GM12891 (cell line): ENCODE data around the gene ETV7.
"Not testable (repeated sequence)": the region's sequence is repeated elsewhere in the genome, so short reads cannot be mapped to it uniquely, and the experiment has no call there.

Experiments used
- DNase-seq: peaks from one replicate; pipeline ENCODE4 v3.0.0; 2011; ENCODE audit warnings: low spot score; ENCODE audit not compliant: insufficient read length
- FAIRE-seq: peaks from 2 replicates; lab custom pipeline; 2011; peaks lifted over from hg19 to GRCh38; lab: Jason Lieb, UNC
- PAX5 ChIP-seq: IDR thresholded peaks from 2 replicates; pipeline ENCODE4 v1.6.1; 2011; ENCODE audit warnings: low read length, moderate library complexity, mild to moderate bottlenecking; ENCODE audit not compliant: insufficient read depth, severe bottlenecking
- POLR2A ChIP-seq: IDR thresholded peaks from 2 replicates; pipeline ENCODE4 v1.6.1; 2011; ENCODE audit warnings: low read depth, low read length, control low read depth
- POLR2AphosphoS5 ChIP-seq: IDR thresholded peaks from 2 replicates; pipeline ENCODE4 v1.6.1; 2011; ENCODE audit warnings: low read depth, low read length, control low read depth
- POU2F2 ChIP-seq: IDR thresholded peaks from 2 replicates; pipeline ENCODE4 v1.6.1; 2011; ENCODE audit warnings: low read depth, mild to moderate bottlenecking, control low read depth, low read length, moderate library complexity
- SPI1 ChIP-seq: IDR thresholded peaks from 2 replicates; pipeline ENCODE4 v1.6.1; 2011; ENCODE audit warnings: low read depth, low read length, control low read depth
- TAF1 ChIP-seq: IDR thresholded peaks from 2 replicates; pipeline ENCODE4 v1.6.1; 2011; ENCODE audit warnings: low read depth, low read length, control low read depth

The ETV7 gene

DNA sequence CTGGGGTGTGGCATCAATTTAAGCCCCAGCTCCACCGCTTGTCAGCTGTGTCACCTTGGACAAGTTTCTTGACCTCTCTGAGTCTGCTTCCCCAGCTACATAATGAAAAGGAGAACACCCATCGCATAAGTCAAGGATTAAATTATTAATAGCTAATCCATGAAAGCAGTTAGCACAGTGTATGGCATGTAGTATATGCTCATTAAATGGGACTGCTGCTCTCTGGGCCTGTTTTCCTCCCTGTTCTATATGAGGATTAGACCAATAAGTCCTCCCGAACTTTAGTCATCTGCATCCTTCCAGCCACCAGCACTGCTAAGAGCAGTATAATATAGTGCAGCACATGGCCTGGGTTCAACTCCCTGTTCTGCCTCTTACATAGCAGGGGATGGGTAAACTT is 19.7 kb downstream of the ETV7 start:
- no peak for FAIRE-seq
- no peak for DNase-seq
- TF ChIP-seq POLR2AphosphoS5 (no peak), PAX5 (no peak), POU2F2 (no peak), POLR2A (no peak), SPI1 (no peak), TAF1 (no peak)

DNA sequence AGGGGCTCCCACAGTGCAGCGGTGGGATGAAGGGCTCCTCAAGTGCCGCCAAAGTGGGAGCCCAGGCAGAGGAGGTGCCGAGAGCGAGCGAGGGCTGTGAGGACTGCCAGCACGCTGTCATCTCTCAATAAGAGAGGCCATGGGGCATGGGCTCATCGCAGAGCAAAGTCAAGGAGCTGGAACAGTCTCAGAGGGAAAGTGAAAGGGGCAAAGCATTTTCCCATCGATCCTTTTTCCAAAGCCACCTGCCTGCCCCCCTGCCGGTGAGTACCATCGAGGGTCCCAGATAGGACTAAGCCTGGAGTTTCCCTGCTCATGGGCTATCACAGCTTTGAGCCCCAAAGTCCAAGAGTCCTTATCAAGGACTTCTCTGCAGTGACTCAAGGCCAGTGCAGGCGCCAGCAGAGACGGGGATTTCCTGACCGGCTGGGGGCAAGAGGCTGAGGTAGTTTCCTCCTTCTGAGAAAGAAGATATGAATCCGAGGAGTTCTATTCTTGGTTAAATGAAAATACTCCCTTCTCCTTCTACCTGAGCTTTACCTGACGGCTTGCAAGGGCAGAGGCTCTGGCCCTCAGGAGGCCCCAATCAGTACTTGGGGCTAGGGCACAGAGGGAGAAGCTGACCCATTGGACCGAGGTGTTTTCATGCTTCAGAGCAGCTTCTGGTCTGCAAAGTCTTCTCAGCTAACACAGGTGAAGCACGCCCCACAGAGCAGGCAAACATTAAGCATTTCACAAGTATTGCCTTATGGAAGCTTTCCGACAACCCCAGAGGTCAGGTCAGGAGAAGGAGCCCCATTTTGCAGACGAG is 22.6 kb downstream of the ETV7 start:
- FAIRE-seq = peak; percentile 5
- DNase-seq = peak; percentile 54
- no peak for TF ChIP-seq PAX5
- TF ChIP-seq SPI1 = no peak
- TF ChIP-seq POLR2AphosphoS5 = no peak
- no peak for TF ChIP-seq POLR2A
- no peak for TF ChIP-seq POU2F2
- TF ChIP-seq TAF1 = no peak

DNA sequence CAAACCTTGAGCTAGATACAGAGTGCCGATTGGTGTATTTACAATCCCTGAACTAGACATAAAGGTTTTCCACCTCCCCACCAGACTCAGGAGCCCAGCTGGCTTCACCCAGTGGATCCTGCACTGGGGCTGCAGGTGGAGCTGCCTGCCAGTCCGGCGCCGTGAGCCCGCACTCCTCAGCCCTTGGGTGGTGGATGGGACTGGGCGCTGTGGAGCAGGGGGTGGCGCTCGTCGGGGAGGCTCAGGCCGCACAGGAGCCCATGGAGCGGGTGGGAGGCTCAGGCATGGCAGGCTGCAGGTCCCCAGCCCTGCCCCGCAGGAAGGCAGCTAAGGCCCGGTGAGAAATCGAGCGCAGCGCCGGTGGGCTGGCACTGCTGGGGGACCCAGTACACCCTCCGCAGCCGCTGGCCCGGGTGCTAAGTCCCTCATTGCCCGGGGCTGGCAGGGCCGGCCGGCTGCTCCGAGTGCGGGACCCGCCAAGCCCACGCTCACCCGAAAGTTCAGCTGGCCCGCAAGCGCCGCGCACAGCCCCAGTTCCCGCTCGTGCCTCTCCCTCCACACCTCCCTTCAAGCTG is 23.3 kb downstream of the ETV7 start:
- not testable (repeated sequence) for FAIRE-seq, DNase-seq

DNA sequence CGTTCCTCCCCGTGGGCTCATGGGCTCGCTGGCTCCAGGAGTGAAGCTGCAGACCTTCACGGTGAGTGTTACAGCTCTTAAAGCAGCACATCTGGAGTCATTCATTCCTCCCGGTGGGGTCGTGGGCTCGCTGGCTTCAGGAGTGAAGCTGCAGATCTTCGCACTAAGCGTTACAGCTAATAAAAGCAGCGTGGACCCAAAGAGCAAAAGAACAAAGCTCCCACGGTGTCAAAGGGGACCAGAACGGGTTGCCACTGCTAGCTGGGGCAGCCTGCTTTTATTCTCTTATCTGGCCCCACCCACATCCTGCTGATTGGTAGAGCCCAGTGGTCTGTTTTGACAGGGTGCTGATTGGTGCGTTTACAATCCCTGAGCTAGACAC is 24.1 kb downstream of the ETV7 start:
- not testable (repeated sequence) for FAIRE-seq, DNase-seq

DNA sequence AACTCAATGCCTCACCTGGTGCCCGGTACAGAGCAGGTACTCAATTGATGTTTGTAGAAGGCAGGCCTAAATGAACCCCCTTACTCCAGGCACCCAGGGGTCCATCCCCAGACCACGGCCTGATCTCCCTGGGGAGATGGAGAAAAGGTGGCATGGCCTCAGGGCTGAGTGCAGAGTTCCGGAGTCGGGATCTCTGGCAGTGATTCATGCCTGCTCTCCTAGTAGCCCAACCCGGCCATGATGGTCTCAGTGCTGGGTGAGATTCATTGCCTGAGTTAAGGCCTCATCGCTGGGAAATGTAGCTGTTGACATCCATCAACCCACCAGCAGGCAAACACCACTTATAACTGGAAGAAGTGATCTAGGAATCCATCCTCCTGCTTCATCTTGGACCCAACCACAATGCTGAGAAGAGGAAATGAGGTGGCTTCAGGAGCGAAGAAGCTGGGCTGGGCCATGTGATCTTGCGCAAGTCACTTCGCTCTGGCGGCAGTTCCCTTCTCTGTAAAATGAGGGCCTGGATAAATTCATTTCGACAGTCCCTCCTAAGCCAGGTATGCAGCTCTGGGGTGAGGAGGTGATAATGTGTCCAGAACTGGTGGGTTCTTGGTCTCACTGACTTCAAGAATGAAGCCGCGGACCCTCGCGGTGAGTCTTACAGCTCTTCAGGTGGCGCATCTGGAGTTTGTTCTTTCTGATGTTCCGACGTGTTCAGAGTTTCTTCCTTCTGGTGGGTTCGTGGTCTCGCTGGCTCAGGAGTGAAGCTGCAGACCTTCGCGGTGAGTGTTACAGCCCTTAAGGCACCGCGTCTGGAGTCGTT is 24.7 kb downstream of the ETV7 start:
- TF ChIP-seq TAF1 (no peak), POLR2AphosphoS5 (no peak), POLR2A (no peak), POU2F2 (no peak), PAX5 (no peak), SPI1 (no peak)
- no peak for DNase-seq
- FAIRE-seq = no peak

DNA sequence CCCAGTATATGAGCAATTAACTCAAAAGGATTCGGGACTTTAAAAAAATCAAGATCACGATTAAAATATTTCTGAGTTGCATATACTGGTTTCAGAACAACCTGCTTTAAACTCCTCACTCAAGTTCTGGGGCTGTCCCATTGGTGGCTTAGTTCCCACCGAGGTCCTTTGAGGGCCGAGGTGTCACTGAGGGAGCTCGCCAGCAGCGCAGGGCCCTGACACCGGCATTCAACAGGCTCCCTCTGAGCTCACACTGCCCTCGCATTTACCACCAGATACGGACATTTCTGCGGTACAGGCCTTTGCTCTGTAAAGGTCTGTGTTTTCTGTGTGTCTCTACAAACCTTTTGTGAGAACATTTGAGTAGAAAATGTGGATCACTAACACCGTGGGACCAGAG is 26.4 kb downstream of the ETV7 start:
- no peak for TF ChIP-seq POLR2A
- FAIRE-seq = no peak
- DNase-seq = no peak

DNA sequence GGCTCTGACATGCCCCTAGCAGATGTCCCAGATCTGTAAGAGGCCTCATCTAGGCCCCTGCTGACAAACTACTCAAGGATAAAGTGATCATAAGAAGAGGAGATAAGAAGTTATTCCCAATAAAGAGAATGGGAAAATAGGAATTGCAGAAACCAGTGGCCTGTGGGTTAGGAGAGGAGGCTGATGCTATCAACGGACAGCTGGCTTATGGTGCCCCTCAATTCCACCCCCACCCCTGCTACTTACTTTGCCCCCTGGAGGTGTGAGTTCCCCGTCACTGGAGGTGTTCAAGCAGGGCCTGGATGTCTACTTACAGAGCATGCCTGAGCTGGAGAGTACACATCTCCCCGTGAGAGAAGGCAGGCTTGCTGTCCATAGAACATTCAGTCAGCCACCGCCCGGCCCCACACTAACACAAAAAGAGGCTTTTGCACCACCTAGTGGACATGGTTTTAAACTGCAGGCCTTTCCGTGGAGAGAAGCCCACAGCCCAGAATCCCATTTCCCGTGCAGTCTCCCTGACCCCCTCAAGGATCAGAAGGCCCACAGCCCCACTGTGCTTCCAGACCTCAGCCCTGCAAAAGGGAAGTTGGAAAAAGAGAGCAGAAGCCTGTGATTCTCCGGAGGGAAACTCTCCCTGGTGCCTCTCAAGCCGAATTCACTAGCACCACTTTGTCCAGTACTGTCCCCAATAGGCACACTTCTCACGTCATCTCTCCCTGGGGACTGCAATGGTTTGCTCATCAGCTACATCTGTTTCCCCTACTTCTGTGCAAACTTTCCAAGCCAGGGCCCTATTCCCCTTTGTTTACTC is 27.0 kb downstream of the ETV7 start:
- DNase-seq (peak; percentile 61), FAIRE-seq (peak; percentile 45)
- TF ChIP-seq POU2F2 (peak; percentile 74; the same call in 1 of the 2 replicates), PAX5 (no peak)

DNA sequence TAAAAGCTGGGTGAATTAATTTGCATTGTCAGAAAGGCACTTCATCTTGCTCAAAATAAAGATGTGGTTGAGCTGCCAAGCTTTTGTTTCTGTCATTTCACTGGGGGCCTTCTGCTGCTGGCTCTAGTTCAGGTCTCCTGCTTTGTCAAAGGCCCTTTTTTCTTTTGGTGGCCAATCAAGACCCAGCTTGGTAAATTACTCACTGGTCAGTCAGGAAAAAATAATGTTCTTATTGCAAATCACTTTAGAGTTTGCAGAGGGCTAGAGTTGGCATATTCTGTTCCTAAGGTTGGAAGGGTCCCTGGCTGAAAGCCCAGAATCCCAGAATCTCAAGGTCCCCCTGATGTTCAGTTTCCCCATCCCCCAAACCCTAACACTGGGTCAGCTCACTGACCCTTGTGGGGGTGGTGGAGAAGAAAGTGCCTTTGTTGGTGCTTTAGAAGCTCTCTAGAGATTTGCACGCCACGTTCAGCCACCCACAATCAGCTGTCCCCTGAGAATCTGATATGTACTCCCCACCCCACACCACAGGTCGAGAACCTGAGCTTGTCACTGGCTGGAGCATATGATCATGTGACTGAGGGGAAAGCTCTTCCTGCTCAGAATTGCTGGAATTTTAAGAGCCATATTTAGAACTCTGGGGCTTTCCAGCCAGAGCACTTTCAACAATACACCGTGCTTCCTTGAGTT is 29.1 kb downstream of the ETV7 start:
- no peak for TF ChIP-seq POU2F2
- no peak for TF ChIP-seq POLR2AphosphoS5
- TF ChIP-seq TAF1 = no peak
- TF ChIP-seq SPI1 = no peak
- no peak for TF ChIP-seq PAX5
- no peak for TF ChIP-seq POLR2A
- DNase-seq (no peak), FAIRE-seq (peak; percentile 13)

DNA sequence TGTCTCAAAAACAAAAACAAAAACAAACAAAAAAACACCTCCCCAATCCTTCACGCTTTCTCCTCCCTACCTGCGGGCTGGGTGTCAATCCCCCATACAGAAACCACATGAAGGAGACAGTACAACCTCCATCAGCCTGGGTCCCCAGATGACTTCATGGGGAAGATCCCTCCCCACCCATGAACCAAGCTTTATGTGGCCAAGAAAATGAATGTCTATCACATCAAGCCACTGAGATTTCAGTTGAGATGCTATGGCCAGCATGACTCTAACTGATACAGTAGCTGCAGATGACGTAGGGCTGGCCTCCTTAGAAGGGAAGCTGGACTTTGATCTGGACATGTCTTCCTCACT is 29.6 kb downstream of the ETV7 start:
- DNase-seq = no peak
- TF ChIP-seq POU2F2 (0 out of 2 replicates have a peak, but pooled peaks have one; percentile 47), POLR2AphosphoS5 (no peak), SPI1 (no peak)
- FAIRE-seq = no peak

DNA sequence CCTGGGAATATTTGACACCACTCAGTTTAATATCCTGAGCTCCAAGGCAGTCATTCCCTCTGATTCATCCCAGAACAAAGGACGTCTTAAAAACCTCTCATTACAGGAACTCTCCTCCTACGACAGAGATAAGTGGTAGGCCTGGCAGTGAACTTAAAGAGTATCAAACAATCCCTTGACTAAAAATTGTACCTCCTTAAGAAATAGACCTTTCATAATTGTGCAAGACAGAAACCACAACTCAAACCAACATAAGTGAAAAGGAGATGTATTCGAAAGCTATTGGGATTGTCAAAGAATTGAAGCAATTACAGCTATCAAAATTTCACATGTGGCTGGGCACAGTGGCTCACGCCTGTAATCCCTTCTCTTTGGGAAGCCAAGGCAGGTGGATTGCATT is 31.6 kb downstream of the ETV7 start:
- no peak for DNase-seq
- TF ChIP-seq POU2F2 (no peak), POLR2AphosphoS5 (no peak), TAF1 (no peak), SPI1 (no peak), POLR2A (no peak), PAX5 (no peak)
- no peak for FAIRE-seq
